NCI-H2171 treated with DMSO at 0.1 percent for 48 hours (cell line): Measurements from ENCODE around the gene RNF25.

ENCODE experiments used
- DNase-seq: peaks from one replicate; lab custom pipeline; 2025; lab: John Stamatoyannopoulos, UW

Gene RNF25

GRCh38 chr2:218680061-218680460 lies 8.3 kb upstream of the RNF25 start:
- DNase-seq = no peak

- no peak for DNase-seq
Observed at GRCh38 chr2:218679119-218679518, 7.3 kb upstream of the RNF25 start.

GRCh38 chr2:218671097-218671653 lies 627 bp downstream of the RNF25 start:
- peak; percentile 30 for DNase-seq

- DNase-seq = no peak
Observed at GRCh38 chr2:218664653-218665052, 7.1 kb downstream of the RNF25 start.

GRCh38 chr2:218663901-218664300 lies 7.9 kb downstream of the RNF25 start:
- DNase-seq = no peak

GRCh38 chr2:218662827-218663226 lies 9.0 kb downstream of the RNF25 start:
- no peak for DNase-seq

GRCh38 chr2:218662377-218662776 lies 9.4 kb downstream of the RNF25 start:
- DNase-seq = no peak

- DNase-seq = no peak
Observed at GRCh38 chr2:218659988-218660358, 11.8 kb downstream of the RNF25 start.

- DNase-seq = peak; percentile 95
Observed at GRCh38 chr2:218659258-218659987, 12.4 kb downstream of the RNF25 start, which contains the start of the genes BCS1L and ZNF142. Gene BCS1L (plus strand): TSS chr2:218659683. CDS start chr2:218660988, 1,305 bp downstream. Gene ZNF142 (minus strand): TSS chr2:218659623. CDS start chr2:218656429, 3,194 bp downstream.

GRCh38 chr2:218658671-218659257 lies 13.0 kb downstream of the RNF25 start:
- DNase-seq = peak; percentile 52

GRCh38 chr2:218655751-218656150 lies 16.1 kb downstream of the RNF25 start:
- no peak for DNase-seq

GRCh38 chr2:218648787-218649100 lies 23.1 kb downstream of the RNF25 start:
- no peak for DNase-seq

GRCh38 chr2:218648088-218648786 lies 23.6 kb downstream of the RNF25 start:
- DNase-seq = peak; percentile 58

- DNase-seq = no peak
Observed at GRCh38 chr2:218645126-218645525, 26.7 kb downstream of the RNF25 start.

GRCh38 chr2:218644721-218645120 lies 27.1 kb downstream of the RNF25 start:
- no peak for DNase-seq

GRCh38 chr2:218643751-218644310 lies 28.0 kb downstream of the RNF25 start:
- DNase-seq = no peak

- DNase-seq = no peak
Observed at GRCh38 chr2:218642786-218643185, 29.0 kb downstream of the RNF25 start.

- DNase-seq = no peak
Observed at GRCh38 chr2:218642121-218642656, 29.6 kb downstream of the RNF25 start.

GRCh38 chr2:218638372-218638771 lies 33.4 kb downstream of the RNF25 start:
- DNase-seq = no peak

GRCh38 chr2:218635719-218636118 lies 36.1 kb downstream of the RNF25 start:
- no peak for DNase-seq

GRCh38 chr2:218631837-218632236 lies 40.0 kb downstream of the RNF25 start:
- peak; percentile 22 for DNase-seq

- DNase-seq = no peak
Observed at GRCh38 chr2:218627939-218628338, 43.9 kb downstream of the RNF25 start.
